Mucosa of rectum (tissue), 2 donors: ENCODE data around the gene ARMCX1.
"Not testable (repeated sequence)": the region's sequence is repeated elsewhere in the genome, so short reads cannot be mapped to it uniquely, and the experiment has no call there.

ENCODE experiments used
- H3K27ac ChIP-seq, 2 donors: one replicate each; pipeline ENCODE4 v1.7.0; 2013; ENCODE audit warnings: inconsistent platforms in 2 of 2, low read depth in 2 of 2, low read length in 2 of 2
- H3K27me3 ChIP-seq, 2 donors: one replicate each; pipeline ENCODE4 v1.7.0; 2013; ENCODE audit warnings: low read length in 2 of 2; ENCODE audit not compliant: control insufficient read depth in 2 of 2, insufficient read depth in 2 of 2
- H3K36me3 ChIP-seq, 2 donors: one replicate each; pipeline ENCODE4 v1.7.0; 2013; ENCODE audit warnings: low read length in 2 of 2; ENCODE audit not compliant: control insufficient read depth in 2 of 2, insufficient read depth in 2 of 2
- H3K4me1 ChIP-seq, 2 donors: one replicate each; pipeline ENCODE4 v1.7.0; 2013; ENCODE audit warnings: low read length in 2 of 2, mild to moderate bottlenecking in 1 of 2; ENCODE audit not compliant: control insufficient read depth in 2 of 2, insufficient read depth in 2 of 2
- H3K4me3 ChIP-seq, 2 donors: one replicate each; pipeline ENCODE4 v1.7.0; 2013; ENCODE audit warnings: low read length in 2 of 2
- H3K9ac ChIP-seq, 2 donors: one replicate each; pipeline ENCODE4 v1.7.0; 2013; ENCODE audit warnings: low read length in 2 of 2, low read depth in 1 of 2, mild to moderate bottlenecking in 1 of 2
- H3K9me3 ChIP-seq, 2 donors: one replicate each; pipeline ENCODE4 v1.7.0; 2013; ENCODE audit warnings: low read length in 2 of 2; ENCODE audit not compliant: control insufficient read depth in 2 of 2
- donor health status: healthy.
- donor health status: Normal muscosa, but diverticular disease.

ARMCX1 gene

GRCh38 chrX:101550362-101550750, at the start of gene ARMCX1:
Gene ARMCX1, plus strand, starts transcription at chrX:101550547. Its CDS starts 2,384 bp downstream, at chrX:101552931.
- no peaks in the 10 kb centered on the region for H3K9me3 ChIP-seq
- H3K9ac ChIP-seq, result peak within 1 kb of the TSS; percentile 47 to 48
- H3K4me3 ChIP-seq, result peak within 1 kb of the TSS; percentile 56 to 72
- H3K27ac ChIP-seq, result peak within 1 kb of the TSS; percentile 46 to 75
- no peaks in the 10 kb centered on the region for H3K4me1 ChIP-seq
- no peaks in the 10 kb centered on the region for H3K36me3 ChIP-seq
- H3K27me3 ChIP-seq, result peaks cover 0 to 2% of the 10 kb centered on the region in 2 donors

- H3K27me3 ChIP-seq, H3K4me1 ChIP-seq, H3K27ac ChIP-seq, H3K4me3 ChIP-seq, H3K9me3 ChIP-seq, H3K9ac ChIP-seq, H3K36me3 ChIP-seq: not testable (repeated sequence)
Measured at GRCh38 chrX:101502929-101503328, 47.4 kb upstream of the ARMCX1 start.

GRCh38 chrX:101507372-101507771, 43.0 kb upstream of the ARMCX1 start:
- no peak overlapping the region for H3K4me3 ChIP-seq
- no peak overlapping the region for H3K9ac ChIP-seq
- H3K9me3 ChIP-seq, result no peaks in the 10 kb centered on the region
- H3K4me1 ChIP-seq, result no peaks in the 10 kb centered on the region
- no peaks in the 10 kb centered on the region for H3K36me3 ChIP-seq
- H3K27ac ChIP-seq, result no peak overlapping the region
- H3K27me3 ChIP-seq, result no peaks in the 10 kb centered on the region

GRCh38 chrX:101507986-101508385, 42.4 kb upstream of the ARMCX1 start:
- Histone ChIP-seq H3K4me1 (no peaks in the 10 kb centered on the region), H3K27ac (no peak overlapping the region), H3K36me3 (no peaks in the 10 kb centered on the region), H3K9ac (no peak overlapping the region), H3K9me3 (no peaks in the 10 kb centered on the region), H3K27me3 (no peaks in the 10 kb centered on the region), H3K4me3 (no peak overlapping the region)

GRCh38 chrX:101530944-101531343, 19.4 kb upstream of the ARMCX1 start:
- Histone ChIP-seq H3K9me3 (no peaks in the 10 kb centered on the region), H3K4me3 (no peak overlapping the region), H3K27ac (no peak overlapping the region), H3K9ac (no peak overlapping the region), H3K4me1 (no peaks in the 10 kb centered on the region), H3K36me3 (no peaks in the 10 kb centered on the region), H3K27me3 (peaks cover 0 to 3% of the 10 kb centered on the region in 2 donors)

- Histone ChIP-seq H3K4me1 (no peaks in the 10 kb centered on the region), H3K27me3 (no peaks in the 10 kb centered on the region)
Measured at GRCh38 chrX:101539116-101539515, 11.2 kb upstream of the ARMCX1 start.

GRCh38 chrX:101550751-101551379, 518 bp downstream of the ARMCX1 start:
- Histone ChIP-seq H3K9me3 (no peaks in the 10 kb centered on the region), H3K4me1 (no peaks in the 10 kb centered on the region), H3K27ac (peak overlapping the region; percentile 46 to 75), H3K27me3 (peaks cover 0 to 2% of the 10 kb centered on the region in 2 donors), H3K4me3 (peak overlapping the region; percentile 56 to 72), H3K9ac (peak overlapping the region; percentile 47 to 48), H3K36me3 (no peaks in the 10 kb centered on the region)

More at GRCh38 chrX:101539116-101539515, 11.2 kb upstream of the ARMCX1 start:
- no peaks in the 10 kb centered on the region for H3K9me3 ChIP-seq
- no peak overlapping the region for H3K9ac ChIP-seq
- H3K27ac ChIP-seq, result no peak overlapping the region
- H3K4me3 ChIP-seq, result no peak overlapping the region
- no peaks in the 10 kb centered on the region for H3K36me3 ChIP-seq

GRCh38 chrX:101551380-101551767, 1.0 kb downstream of the ARMCX1 start:
- no peaks in the 10 kb centered on the region for H3K4me1 ChIP-seq
- peak overlapping the region; percentile 30 to 72 for H3K4me3 ChIP-seq
- H3K36me3 ChIP-seq, result no peaks in the 10 kb centered on the region
- H3K9ac ChIP-seq, result no peak overlapping the region
- H3K9me3 ChIP-seq, result no peaks in the 10 kb centered on the region
- peaks cover 0 to 2% of the 10 kb centered on the region in 2 donors for H3K27me3 ChIP-seq
- H3K27ac ChIP-seq, result peak overlapping the region in 1 of 2 donors; percentile 75

GRCh38 chrX:101552714-101553113, 2.4 kb downstream of the ARMCX1 start:
- peaks cover 0 to 2% of the 10 kb centered on the region in 2 donors for H3K27me3 ChIP-seq
- no peaks in the 10 kb centered on the region for H3K4me1 ChIP-seq
- no peaks in the 10 kb centered on the region for H3K9me3 ChIP-seq
- H3K9ac ChIP-seq, result no peak overlapping the region
- no peaks in the 10 kb centered on the region for H3K36me3 ChIP-seq
- no peak overlapping the region for H3K4me3 ChIP-seq
- no peak overlapping the region for H3K27ac ChIP-seq

GRCh38 chrX:101564651-101565050, 14.3 kb downstream of the ARMCX1 start:
- Histone ChIP-seq H3K9ac (no peak overlapping the region), H3K4me3 (no peak overlapping the region), H3K27ac (no peak overlapping the region), H3K27me3 (peaks cover 0 to 3% of the 10 kb centered on the region in 2 donors), H3K9me3 (no peaks in the 10 kb centered on the region), H3K4me1 (no peaks in the 10 kb centered on the region), H3K36me3 (no peaks in the 10 kb centered on the region)
